ENCODE data around the gene ZNF521.

DNA sequence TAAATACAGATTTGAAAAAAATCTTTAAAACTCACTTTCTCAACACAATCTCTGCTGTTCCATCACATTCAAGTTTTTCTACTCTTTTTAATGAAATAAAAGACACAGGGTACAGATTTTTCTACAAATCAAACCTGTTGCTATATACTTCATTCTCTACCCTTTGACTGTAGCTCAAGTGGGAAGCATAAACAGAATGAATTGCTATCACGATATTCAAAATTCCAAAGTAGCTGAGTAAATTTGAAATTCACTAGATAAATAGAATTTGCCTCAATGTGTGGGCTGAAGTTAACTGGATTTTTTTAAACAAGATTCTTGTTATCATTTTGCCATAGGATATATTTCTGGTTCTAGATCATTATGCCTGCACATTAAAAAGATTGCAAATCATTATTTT is 185.9 kb downstream of the ZNF521 start:
- TF ChIP-seq ARNTL (CRISPR knock-in tag; IDR thresholded peaks at IDR 0.05; ENCODE audit: borderline replicate concordance, low read depth), result no peak
- TF ChIP-seq ZFP30 (CRISPR knock-in tag; IDR thresholded peaks at IDR 0.05), result no peak
- TF ChIP-seq SNAI2 (CRISPR knock-in tag; IDR thresholded peaks at IDR 0.05), result no peak
- TF ChIP-seq ZNF70 (CRISPR knock-in tag; IDR thresholded peaks at IDR 0.05), result no peak
- TF ChIP-seq RARB (CRISPR knock-in tag; IDR thresholded peaks at IDR 0.05), result no peak

Measured in SK-N-SH treated with all-trans-retinoic acid at 6 μM for 48 hours (cell line).